OCI-LY3 (cell line): ENCODE data around the gene RAB25.

Source experiments
- H2AFZ ChIP-seq: fragments of 200-600, 300-600 bp; shearing (Covaris generic); 2 replicates; pipeline ENCODE4 v1.6.0; 2014; ENCODE audit warnings: antibody characterized with exemption, low read depth, low read length
- H3K27ac ChIP-seq: fragments of 200-600, 300-600 bp; sonication (generic); 2 replicates; pipeline ENCODE4 v1.5.1; 2014; ENCODE audit warnings: mild to moderate bottlenecking, low read length, moderate library complexity, mixed read lengths
- H3K27me3 ChIP-seq: fragments of 200-600, 300-600 bp; sonication (generic); 2 replicates; pipeline ENCODE4 v1.6.1; 2014; ENCODE audit warnings: low read depth, low read length, mixed read lengths
- H3K36me3 ChIP-seq: fragments of 200-600, 300-600 bp; sonication (generic); replicated peaks from 2 replicates; pipeline ENCODE3; 2014; ENCODE audit warnings: low read depth, low read length, mixed read lengths
- H3K4me1 ChIP-seq: fragments of 300-600, 200-600 bp; sonication (generic); 2 replicates; pipeline ENCODE4 v1.6.1; 2014; ENCODE audit warnings: low read length, mixed read lengths
- H3K4me2 ChIP-seq: fragments of 200-600, 300-600 bp; sonication (generic); 2 replicates; pipeline ENCODE4 v1.6.1; 2014; ENCODE audit warnings: low read length, mixed read lengths
- H3K4me3 ChIP-seq: fragments of 300-600, 200-600 bp; sonication (generic); 2 replicates; pipeline ENCODE4 v1.5.1; 2014; ENCODE audit warnings: antibody characterized with exemption, mild to moderate bottlenecking, low read length, moderate library complexity
- H3K79me2 ChIP-seq: fragments of 300-600, 200-600 bp; shearing (Covaris generic); 2 replicates; pipeline ENCODE4 v1.6.1; 2014; ENCODE audit warnings: mild to moderate bottlenecking, low read length, mixed read lengths
- H3K9ac ChIP-seq: fragments of 300-600, 200-600 bp; shearing (Covaris generic); 2 replicates; pipeline ENCODE4 v1.6.0; 2014; ENCODE audit warnings: mild to moderate bottlenecking, low read length, moderate library complexity
- H3K9me3 ChIP-seq: fragments of 200-600, 300-600 bp; shearing (Covaris generic); 2 replicates; pipeline ENCODE4 v1.6.1; 2014; ENCODE audit warnings: low read length, mixed read lengths; ENCODE audit not compliant: insufficient read depth
- H4K20me1 ChIP-seq: fragments of 200-600, 300-600 bp; sonication (generic); 2 replicates; pipeline ENCODE4 v1.6.1; 2016; ENCODE audit warnings: low read length, mixed read lengths; ENCODE audit not compliant: insufficient read depth
- CTCF ChIP-seq: fragments of 200-600, 300-600 bp; sonication (generic); IDR thresholded peaks from 2 replicates; pipeline ENCODE4 v1.5.1; 2014; ENCODE audit warnings: antibody characterized with exemption, low read length, low read depth
- EZH2phosphoT487 ChIP-seq: fragments of 200-600 bp; shearing (Covaris generic); IDR thresholded peaks from 2 replicates; pipeline ENCODE4 v1.6.1; 2018; ENCODE audit warnings: antibody characterized with exemption, mixed run types, low read depth

The RAB25 gene

GRCh38 chr1:156064615-156065014 lies 3.7 kb downstream of the RAB25 start:
- no peak overlapping the region for H3K4me2 ChIP-seq
- no peak for TF ChIP-seq EZH2phosphoT487
- no peak for TF ChIP-seq CTCF
- H3K27ac ChIP-seq = no peak overlapping the region
- no peaks in the 10 kb centered on the region for H3K79me2 ChIP-seq
- no peaks in the 10 kb centered on the region for H3K27me3 ChIP-seq
- H2AFZ ChIP-seq = no peak overlapping the region
- no peaks in the 10 kb centered on the region for H4K20me1 ChIP-seq
- no peak overlapping the region for H3K4me3 ChIP-seq
- H3K9me3 ChIP-seq = no peaks in the 10 kb centered on the region
- H3K36me3 ChIP-seq = no peaks in the 10 kb centered on the region
- no peak overlapping the region for H3K9ac ChIP-seq
- H3K4me1 ChIP-seq = no peaks in the 10 kb centered on the region

DNA sequence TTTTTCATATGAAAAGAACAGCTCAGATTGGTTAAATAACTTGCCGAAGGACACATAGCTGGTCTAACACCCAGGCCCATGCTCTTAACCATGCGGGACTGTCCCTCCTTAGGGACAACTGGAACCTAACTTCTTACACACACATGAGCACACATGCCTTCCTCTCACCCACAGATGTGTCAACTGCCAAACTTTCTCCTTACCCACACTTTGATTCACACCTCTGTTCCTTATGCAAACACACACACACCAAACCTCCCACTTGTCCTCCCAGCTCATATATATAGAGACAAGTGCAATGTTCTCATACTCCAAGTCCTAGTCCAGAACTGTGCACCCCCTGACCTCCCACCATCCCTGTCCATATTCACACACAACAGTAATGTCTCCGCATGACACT lies 4.3 kb downstream of the RAB25 start:
- Histone ChIP-seq H3K4me2 (no peak overlapping the region), H3K4me1 (no peaks in the 10 kb centered on the region), H2AFZ (no peak overlapping the region), H3K9me3 (no peaks in the 10 kb centered on the region), H3K27ac (no peak overlapping the region), H3K27me3 (no peaks in the 10 kb centered on the region), H3K4me3 (no peak overlapping the region), H3K9ac (no peak overlapping the region), H3K79me2 (no peaks in the 10 kb centered on the region), H4K20me1 (no peaks in the 10 kb centered on the region), H3K36me3 (no peaks in the 10 kb centered on the region)
- TF ChIP-seq CTCF (no peak), EZH2phosphoT487 (no peak)

DNA sequence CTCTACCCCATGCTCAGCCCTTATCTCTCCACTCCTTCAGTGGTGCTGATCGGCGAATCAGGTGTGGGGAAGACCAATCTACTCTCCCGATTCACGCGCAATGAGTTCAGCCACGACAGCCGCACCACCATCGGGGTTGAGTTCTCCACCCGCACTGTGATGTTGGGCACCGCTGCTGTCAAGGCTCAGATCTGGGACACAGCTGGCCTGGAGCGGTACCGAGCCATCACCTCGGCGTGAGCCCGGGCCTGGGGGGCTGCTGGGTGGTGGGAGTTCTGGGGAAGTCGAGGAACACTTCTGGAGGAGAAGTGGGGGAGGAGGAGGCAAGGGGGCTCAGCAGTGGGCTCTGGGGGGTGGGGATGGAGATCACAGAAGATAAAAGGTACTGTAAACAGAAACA lies 4.9 kb downstream of the RAB25 start:
- TF ChIP-seq EZH2phosphoT487 = no peak
- no peak for TF ChIP-seq CTCF
- Histone ChIP-seq H3K4me3 (no peak overlapping the region), H3K4me2 (no peak overlapping the region), H3K79me2 (no peaks in the 10 kb centered on the region), H3K4me1 (no peaks in the 10 kb centered on the region), H2AFZ (no peak overlapping the region), H3K36me3 (no peaks in the 10 kb centered on the region), H3K9ac (no peak overlapping the region), H3K27ac (no peak overlapping the region), H3K9me3 (no peaks in the 10 kb centered on the region), H4K20me1 (no peaks in the 10 kb centered on the region), H3K27me3 (no peaks in the 10 kb centered on the region)

GRCh38 chr1:156067262-156067661 lies 6.3 kb downstream of the RAB25 start:
- no peak overlapping the region for H2AFZ ChIP-seq
- H3K9ac ChIP-seq = no peak overlapping the region
- no peak overlapping the region for H3K27ac ChIP-seq
- H4K20me1 ChIP-seq = no peaks in the 10 kb centered on the region
- H3K79me2 ChIP-seq = no peaks in the 10 kb centered on the region
- no peaks in the 10 kb centered on the region for H3K36me3 ChIP-seq
- no peaks in the 10 kb centered on the region for H3K9me3 ChIP-seq
- H3K4me1 ChIP-seq = no peaks in the 10 kb centered on the region
- TF ChIP-seq EZH2phosphoT487 (no peak), CTCF (no peak)
- no peak overlapping the region for H3K4me2 ChIP-seq
- no peak overlapping the region for H3K4me3 ChIP-seq
- H3K27me3 ChIP-seq = no peaks in the 10 kb centered on the region
